AG04450 (cell line): ENCODE measurements around the gene TLR2. TPM values are rescaled to one million over a fixed set of nuclear protein-coding genes. Genes with fewer than 3 reads are reported as not detected.

Source experiments
- CTCF ChIA-PET: fragments of 300-600, 350-600 bp; formaldehyde crosslinking; extraction: SDS; loops from one replicate; lab custom pipeline; 2022; ENCODE audit warnings: antibody characterized with exemption, inconsistent platforms; lab: Charles Lee
- POLR2A ChIA-PET: fragments of 350-600 bp; formaldehyde crosslinking; extraction: SDS; loops from one replicate; lab custom pipeline; 2021; ENCODE audit warnings: antibody characterized with exemption, inconsistent platforms; lab: Yijun Ruan, JAX
- DNase-seq: peaks from one replicate; pipeline ENCODE4 v3.0.0-alpha.2; 2011; ENCODE audit warnings: low read depth, low spot score
- H3K27ac ChIP-seq: one replicate; pipeline ENCODE4 v1.5.1; 2012; ENCODE audit warnings: low read depth, low read length, control low read depth
- H3K27me3 ChIP-seq: one replicate; pipeline ENCODE4 v1.6.0; 2012; ENCODE audit warnings: low read length; ENCODE audit not compliant: control insufficient read depth, insufficient read depth
- H3K4me3 ChIP-seq: 2 replicates; pipeline ENCODE4 v1.5.1; 2011; ENCODE audit warnings: mild to moderate bottlenecking, low read depth, low read length, control low read depth
- H3K9me3 ChIP-seq: 2 replicates; pipeline ENCODE4 v1.5.1; 2012; ENCODE audit warnings: low read length; ENCODE audit not compliant: control insufficient read depth, insufficient read depth
- polyA plus RNA-seq: library from polyadenylated mRNA; depleted of rRNA; stranded (reverse); fragments of >200 nt; gene quantifications from 2 replicates; pipeline ENCODE4 v1.2.3, GENCODE V29; 2011
- TF ChIP-seq, protein P1 (sequence below): IDR thresholded peaks from 2 replicates; pipeline ENCODE4 v1.5.1; 2011; ENCODE audit warnings: low read depth, low read length, control low read depth, inconsistent platforms

Gene TLR2
- polyA plus RNA-seq, 1 experiment = 0.24 TPM

DNA sequence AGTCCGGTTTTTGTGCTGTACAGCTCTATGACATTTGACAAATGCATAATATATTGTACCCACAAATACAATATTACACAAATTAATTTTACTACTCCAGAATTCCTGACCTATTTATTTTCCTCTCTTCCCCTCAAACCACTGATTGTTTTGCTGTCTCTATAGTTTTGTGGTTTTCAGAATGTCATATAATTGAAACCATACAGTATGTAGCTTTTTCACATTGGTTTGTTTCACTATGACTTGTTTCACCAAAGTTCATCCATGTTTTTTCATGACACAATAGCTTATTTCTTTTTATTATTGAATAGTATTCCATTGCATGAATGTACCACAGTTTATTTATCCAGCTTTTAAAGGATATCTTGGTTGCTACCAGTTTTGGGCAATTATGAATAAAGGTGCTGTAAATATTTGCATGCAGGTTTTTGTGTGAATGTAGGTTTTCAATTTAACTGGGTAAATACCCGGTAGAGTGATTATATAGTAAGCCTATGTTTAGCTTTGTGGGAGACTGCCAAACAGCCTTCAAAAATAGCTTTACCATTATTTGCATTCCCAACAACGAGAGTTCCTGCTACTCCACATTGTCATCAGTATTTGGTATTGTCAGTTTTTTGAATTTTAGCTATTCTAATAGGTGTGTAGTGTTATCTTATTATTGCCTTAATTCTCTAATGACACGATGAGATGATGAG lies 49.8 kb downstream of the TLR2 start:
- Histone ChIP-seq H3K4me3 (no peak overlapping the region), H3K27me3 (no peaks in the 10 kb centered on the region), H3K27ac (no peak overlapping the region), H3K9me3 (no peaks in the 10 kb centered on the region)
- CTCF ChIA-PET = interaction anchor here (0.8 to 1.8 kb wide), 6 partner anchors 8 to 591 kb away, joined by 3 to 10 read pairs (median 4); no protein-coding TSS in a partner anchor
- no peak for DNase-seq
- TF ChIP-seq, protein P1, sequence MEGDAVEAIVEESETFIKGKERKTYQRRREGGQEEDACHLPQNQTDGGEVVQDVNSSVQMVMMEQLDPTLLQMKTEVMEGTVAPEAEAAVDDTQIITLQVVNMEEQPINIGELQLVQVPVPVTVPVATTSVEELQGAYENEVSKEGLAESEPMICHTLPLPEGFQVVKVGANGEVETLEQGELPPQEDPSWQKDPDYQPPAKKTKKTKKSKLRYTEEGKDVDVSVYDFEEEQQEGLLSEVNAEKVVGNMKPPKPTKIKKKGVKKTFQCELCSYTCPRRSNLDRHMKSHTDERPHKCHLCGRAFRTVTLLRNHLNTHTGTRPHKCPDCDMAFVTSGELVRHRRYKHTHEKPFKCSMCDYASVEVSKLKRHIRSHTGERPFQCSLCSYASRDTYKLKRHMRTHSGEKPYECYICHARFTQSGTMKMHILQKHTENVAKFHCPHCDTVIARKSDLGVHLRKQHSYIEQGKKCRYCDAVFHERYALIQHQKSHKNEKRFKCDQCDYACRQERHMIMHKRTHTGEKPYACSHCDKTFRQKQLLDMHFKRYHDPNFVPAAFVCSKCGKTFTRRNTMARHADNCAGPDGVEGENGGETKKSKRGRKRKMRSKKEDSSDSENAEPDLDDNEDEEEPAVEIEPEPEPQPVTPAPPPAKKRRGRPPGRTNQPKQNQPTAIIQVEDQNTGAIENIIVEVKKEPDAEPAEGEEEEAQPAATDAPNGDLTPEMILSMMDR = no peak
- POLR2A ChIA-PET = no interaction called here

DNA sequence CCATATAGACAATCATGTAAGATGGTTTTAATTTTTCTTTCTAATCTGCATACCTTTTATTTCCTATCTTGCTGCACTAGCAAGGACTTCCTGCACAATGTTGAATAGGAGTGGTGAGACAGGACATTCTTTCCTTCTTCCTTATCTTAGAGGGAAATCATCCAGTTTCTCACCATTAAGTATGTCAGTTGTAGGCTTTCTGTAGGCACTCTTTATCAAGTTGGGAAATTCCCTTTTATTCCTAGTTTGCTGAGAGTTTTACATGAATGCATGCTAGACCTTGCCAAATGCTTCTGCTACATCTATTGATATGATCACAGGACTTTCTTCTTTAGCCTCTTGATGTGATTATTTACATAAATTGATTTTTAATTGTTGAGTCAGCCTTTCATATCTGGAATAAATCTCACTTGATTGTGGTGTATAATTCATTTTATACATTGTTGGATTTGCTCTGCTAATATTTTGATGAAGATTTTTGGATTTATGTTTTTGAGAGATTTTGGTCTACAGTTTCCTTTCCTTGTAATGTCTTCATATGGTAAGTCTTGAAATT lies 51.9 kb downstream of the TLR2 start:
- Histone ChIP-seq H3K9me3 (no peaks in the 10 kb centered on the region), H3K27me3 (no peaks in the 10 kb centered on the region), H3K27ac (no peak overlapping the region), H3K4me3 (no peak overlapping the region)
- CTCF ChIA-PET = no interaction called here
- POLR2A ChIA-PET = no interaction called here
- TF ChIP-seq, protein P1 = no peak
- DNase-seq = no peak

DNA sequence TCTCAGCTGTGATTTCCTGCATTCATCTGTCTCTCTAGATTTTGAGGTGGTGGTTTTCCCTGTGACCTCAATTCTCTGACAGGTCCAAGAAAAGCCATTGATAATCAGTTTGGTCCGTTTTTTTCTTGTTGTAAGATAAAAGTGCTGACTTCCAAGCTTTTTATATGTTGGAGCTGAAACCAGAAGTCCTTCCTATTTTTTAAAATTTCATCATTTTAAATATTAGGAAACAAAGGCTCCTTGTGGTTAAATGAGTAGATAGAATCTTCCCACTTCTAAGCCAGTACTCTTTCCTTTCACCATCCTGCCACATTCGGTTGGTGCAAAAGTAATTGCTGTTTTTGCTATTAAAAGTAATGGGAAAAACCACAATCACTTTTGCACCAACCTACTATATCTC lies 57.5 kb downstream of the TLR2 start:
- TF ChIP-seq, protein P1 = no peak
- DNase-seq = no peak
- POLR2A ChIA-PET = no interaction called here
- Histone ChIP-seq H3K9me3 (no peaks in the 10 kb centered on the region), H3K27ac (no peak overlapping the region), H3K4me3 (no peak overlapping the region), H3K27me3 (no peaks in the 10 kb centered on the region)
- CTCF ChIA-PET = interaction anchor here (0.6 to 2.5 kb wide), 3 partner anchors 8 to 679 kb away, joined by 3 to 9 read pairs (median 4); no protein-coding TSS in a partner anchor

DNA sequence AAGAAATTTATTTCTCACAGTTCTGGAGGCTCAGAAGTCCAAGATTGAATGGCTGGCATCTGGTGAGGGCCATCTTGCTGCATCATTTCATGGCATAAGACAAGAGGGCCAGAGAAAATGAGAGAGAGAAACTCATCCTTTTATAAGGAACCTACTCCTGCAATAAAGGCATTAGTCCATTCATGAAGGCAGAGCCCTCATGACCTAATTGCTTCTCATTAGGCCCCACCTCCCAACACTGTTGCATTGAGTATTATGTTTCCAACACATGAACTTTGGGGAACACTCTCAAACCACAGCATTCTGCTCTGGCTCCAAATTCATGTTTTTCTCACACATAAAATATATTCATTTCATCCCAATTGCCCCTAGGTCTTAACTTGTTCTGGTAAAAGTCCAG lies 61.6 kb downstream of the TLR2 start:
- no peak for DNase-seq
- Histone ChIP-seq H3K4me3 (no peak overlapping the region), H3K27ac (no peak overlapping the region), H3K9me3 (no peaks in the 10 kb centered on the region), H3K27me3 (no peaks in the 10 kb centered on the region)
- POLR2A ChIA-PET = no interaction called here
- TF ChIP-seq, protein P1 = no peak
- CTCF ChIA-PET = no interaction called here

DNA sequence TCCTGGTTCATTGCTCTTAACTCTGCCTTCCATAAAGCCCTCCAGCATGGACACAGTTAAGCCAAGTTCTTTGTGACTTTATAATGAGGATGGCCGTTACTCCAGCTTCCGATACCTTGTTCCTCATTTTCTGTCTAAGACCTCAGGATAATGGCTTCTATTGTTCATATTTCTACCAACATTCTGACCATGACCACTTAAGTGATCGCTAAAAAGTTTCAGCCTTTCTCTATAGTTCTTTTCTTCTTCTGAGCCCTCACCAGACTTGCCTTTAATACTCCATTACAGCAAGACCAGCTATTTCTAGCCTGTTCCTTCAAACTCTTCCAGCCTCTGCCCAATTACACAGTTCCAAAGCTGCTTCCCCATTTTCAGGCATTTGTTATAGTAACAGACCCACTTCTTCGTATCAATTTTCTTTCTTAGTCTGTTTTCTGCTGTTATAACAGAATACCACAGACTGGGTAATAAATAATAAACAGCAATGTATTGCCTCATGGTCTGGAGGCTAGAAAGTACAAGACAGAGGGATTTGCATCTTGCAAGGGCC lies 63.4 kb downstream of the TLR2 start:
- Histone ChIP-seq H3K4me3 (no peak overlapping the region), H3K27me3 (no peaks in the 10 kb centered on the region), H3K9me3 (no peaks in the 10 kb centered on the region), H3K27ac (no peak overlapping the region)
- TF ChIP-seq, protein P1 = no peak
- ChIA-PET POLR2A (no interaction called here), CTCF (no interaction called here)
- no peak for DNase-seq
